Peyer's patch (tissue), 4 donors: ENCODE measurements around the gene BAZ2A. TPM values are rescaled to one million over a fixed set of nuclear protein-coding genes. Genes with fewer than 3 reads are reported as not detected.

Experiments
- DNase-seq, 3 donors: peaks; one replicate each; pipeline ENCODE4 v3.0.0-alpha.2; 2017 to 2019
- H3K27ac ChIP-seq, 4 donors: fragments of 200-600 bp; sonication (generic); one replicate each; pipeline ENCODE4 v1.5.1; 2016 to 2019
- H3K27me3 ChIP-seq, 2 donors: fragments of 200-600 bp; sonication (generic); one replicate each; pipeline ENCODE4 v1.5.1; 2019
- H3K36me3 ChIP-seq, 3 donors: fragments of 200-600 bp; sonication (generic); one replicate each; pipeline ENCODE4 v1.5.1; 2016 to 2019
- H3K4me1 ChIP-seq, 4 donors: fragments of 200-600 bp; sonication (generic); one replicate each; pipeline ENCODE4 v1.5.1; 2016 to 2019
- H3K4me3 ChIP-seq, 4 donors: fragments of 200-600 bp; sonication (generic); 1 replicate in 3 of 4; 2 replicates in 1 of 4; pipeline ENCODE4 v1.5.1; 2016 to 2019; ENCODE audit warnings: mild to moderate bottlenecking in 1 of 4
- H3K9me3 ChIP-seq, 4 donors: fragments of 200-600 bp; sonication (generic); one replicate each; pipeline ENCODE4 v1.5.1; 2016 to 2019; ENCODE audit warnings: mild to moderate bottlenecking in 1 of 4
- POLR2A ChIP-seq, 2 donors: fragments of 450-650 bp; IDR thresholded peaks; one replicate each; pipeline ENCODE4 v1.5.1; 2017; ENCODE audit warnings: antibody characterized with exemption in 2 of 2, mild to moderate bottlenecking in 2 of 2, moderate library complexity in 2 of 2
- total RNA-seq, 4 donors: library from RNA; depleted of rRNA; stranded (reverse); fragments of >200 nt; gene quantifications; one replicate each; pipeline ENCODE4 v1.1.0, GENCODE V29; 2016
- TF ChIP-seq, protein P1 (sequence below), 6 experiments: fragments of 450-650 bp in 4 of 6; fragments of 200-600 bp in 2 of 6; sonication (generic) in 1 of 6; IDR thresholded peaks; one replicate each; pipeline ENCODE4 v1.5.1; 2017 to 2019; ENCODE audit warnings: antibody characterized with exemption in 6 of 6, mild to moderate bottlenecking in 3 of 6, moderate library complexity in 1 of 6

BAZ2A gene
- total RNA-seq, 4 donors from 2014 or later, result 98.2 to 259 (median 141) TPM

DNA sequence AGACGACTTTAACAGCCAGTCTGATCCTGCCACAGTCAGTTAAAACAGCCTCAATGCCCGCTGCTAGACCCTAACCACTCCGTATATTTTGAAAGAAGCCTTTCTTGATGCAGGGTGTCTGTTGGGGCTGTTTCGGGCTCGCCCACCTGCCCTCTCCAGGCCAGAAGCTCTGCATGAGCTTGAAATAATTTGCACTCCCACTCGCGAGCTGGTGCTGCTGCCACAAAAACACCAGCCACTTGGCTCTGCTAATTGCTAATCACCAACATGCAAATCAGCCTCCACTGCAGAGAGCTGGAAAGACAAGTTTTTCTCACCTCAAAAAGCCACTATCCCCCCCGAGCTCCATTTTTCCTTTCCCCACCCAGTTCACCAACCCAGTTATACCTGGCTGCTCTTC is 15.5 kb downstream of the BAZ2A start:
- H3K27me3 ChIP-seq, result no peaks in the 10 kb centered on the region
- no peaks in the 10 kb centered on the region for H3K9me3 ChIP-seq
- H3K4me3 ChIP-seq, result no peak overlapping the region
- TF ChIP-seq, protein P1, sequence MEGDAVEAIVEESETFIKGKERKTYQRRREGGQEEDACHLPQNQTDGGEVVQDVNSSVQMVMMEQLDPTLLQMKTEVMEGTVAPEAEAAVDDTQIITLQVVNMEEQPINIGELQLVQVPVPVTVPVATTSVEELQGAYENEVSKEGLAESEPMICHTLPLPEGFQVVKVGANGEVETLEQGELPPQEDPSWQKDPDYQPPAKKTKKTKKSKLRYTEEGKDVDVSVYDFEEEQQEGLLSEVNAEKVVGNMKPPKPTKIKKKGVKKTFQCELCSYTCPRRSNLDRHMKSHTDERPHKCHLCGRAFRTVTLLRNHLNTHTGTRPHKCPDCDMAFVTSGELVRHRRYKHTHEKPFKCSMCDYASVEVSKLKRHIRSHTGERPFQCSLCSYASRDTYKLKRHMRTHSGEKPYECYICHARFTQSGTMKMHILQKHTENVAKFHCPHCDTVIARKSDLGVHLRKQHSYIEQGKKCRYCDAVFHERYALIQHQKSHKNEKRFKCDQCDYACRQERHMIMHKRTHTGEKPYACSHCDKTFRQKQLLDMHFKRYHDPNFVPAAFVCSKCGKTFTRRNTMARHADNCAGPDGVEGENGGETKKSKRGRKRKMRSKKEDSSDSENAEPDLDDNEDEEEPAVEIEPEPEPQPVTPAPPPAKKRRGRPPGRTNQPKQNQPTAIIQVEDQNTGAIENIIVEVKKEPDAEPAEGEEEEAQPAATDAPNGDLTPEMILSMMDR (IDR thresholded peaks at IDR 0.05), result no peak
- no peak for TF ChIP-seq POLR2A (IDR thresholded peaks at IDR 0.05)
- no peaks in the 10 kb centered on the region for H3K4me1 ChIP-seq
- H3K27ac ChIP-seq, result no peak overlapping the region
- no peak for DNase-seq
- peaks cover 0 to 90% (median 0%) of the 10 kb centered on the region in 3 donors for H3K36me3 ChIP-seq

DNA sequence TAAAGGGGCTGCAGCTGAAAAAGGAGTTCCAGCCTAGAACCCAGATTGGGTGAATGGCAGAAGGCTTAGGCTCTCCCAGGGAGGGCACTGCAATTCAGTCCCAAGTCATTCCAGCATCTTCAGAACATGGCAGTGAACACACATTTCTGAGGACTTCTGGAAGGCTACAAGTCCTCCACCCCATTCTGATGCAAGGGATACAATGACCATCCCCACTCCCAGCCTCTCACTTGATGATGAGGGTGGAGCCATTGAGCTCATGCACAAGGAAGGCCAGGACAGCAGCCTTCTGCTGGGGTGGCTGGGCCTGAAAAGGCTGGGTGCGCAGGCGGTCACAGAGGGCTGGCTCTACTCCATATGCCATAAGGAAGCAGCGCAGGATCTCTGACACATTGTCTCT is 25.8 kb downstream of the BAZ2A start:
- Histone ChIP-seq H3K9me3 (no peaks in the 10 kb centered on the region), H3K36me3 (peaks cover 0 to 100% (median 0%) of the 10 kb centered on the region in 3 donors), H3K4me3 (no peak overlapping the region), H3K4me1 (no peaks in the 10 kb centered on the region), H3K27ac (no peak overlapping the region), H3K27me3 (no peaks in the 10 kb centered on the region)
- no peak for TF ChIP-seq POLR2A (IDR thresholded peaks at IDR 0.05)
- TF ChIP-seq, protein P1 (IDR thresholded peaks at IDR 0.05), result no peak
- DNase-seq, result no peak

- no peak for DNase-seq
- TF ChIP-seq, protein P1 (IDR thresholded peaks at IDR 0.05), result no peak
- TF ChIP-seq POLR2A (IDR thresholded peaks at IDR 0.05), result no peak
- no peaks in the 10 kb centered on the region for H3K9me3 ChIP-seq
- H3K27me3 ChIP-seq, result no peaks in the 10 kb centered on the region
- no peak overlapping the region for H3K27ac ChIP-seq
- peaks cover 0 to 100% (median 0%) of the 10 kb centered on the region in 3 donors for H3K36me3 ChIP-seq
- no peak overlapping the region for H3K4me3 ChIP-seq
- H3K4me1 ChIP-seq, result no peaks in the 10 kb centered on the region
Observed at GRCh38 chr12:56602239-56602638, 27.9 kb downstream of the BAZ2A start.

GRCh38 chr12:56601503-56601902 is 28.6 kb downstream of the BAZ2A start:
- Histone ChIP-seq H3K9me3 (no peaks in the 10 kb centered on the region), H3K27ac (no peak overlapping the region), H3K27me3 (no peaks in the 10 kb centered on the region), H3K4me3 (no peak overlapping the region), H3K36me3 (peaks cover 0 to 100% (median 0%) of the 10 kb centered on the region in 3 donors), H3K4me1 (no peaks in the 10 kb centered on the region)
- peak in 1 of 3 donors; percentile 23 for DNase-seq
- TF ChIP-seq, protein P1 (IDR thresholded peaks at IDR 0.05), result no peak
- TF ChIP-seq POLR2A (IDR thresholded peaks at IDR 0.05), result no peak

GRCh38 chr12:56600753-56601152 is 29.4 kb downstream of the BAZ2A start:
- no peak for TF ChIP-seq POLR2A (IDR thresholded peaks at IDR 0.05)
- TF ChIP-seq, protein P1 (IDR thresholded peaks at IDR 0.05), result no peak
- no peaks in the 10 kb centered on the region for H3K9me3 ChIP-seq
- DNase-seq, result no peak
- no peak overlapping the region for H3K4me3 ChIP-seq
- H3K27ac ChIP-seq, result no peak overlapping the region
- peaks cover 0 to 95% (median 0%) of the 10 kb centered on the region in 3 donors for H3K36me3 ChIP-seq
- no peaks in the 10 kb centered on the region for H3K4me1 ChIP-seq
- H3K27me3 ChIP-seq, result no peaks in the 10 kb centered on the region

DNA sequence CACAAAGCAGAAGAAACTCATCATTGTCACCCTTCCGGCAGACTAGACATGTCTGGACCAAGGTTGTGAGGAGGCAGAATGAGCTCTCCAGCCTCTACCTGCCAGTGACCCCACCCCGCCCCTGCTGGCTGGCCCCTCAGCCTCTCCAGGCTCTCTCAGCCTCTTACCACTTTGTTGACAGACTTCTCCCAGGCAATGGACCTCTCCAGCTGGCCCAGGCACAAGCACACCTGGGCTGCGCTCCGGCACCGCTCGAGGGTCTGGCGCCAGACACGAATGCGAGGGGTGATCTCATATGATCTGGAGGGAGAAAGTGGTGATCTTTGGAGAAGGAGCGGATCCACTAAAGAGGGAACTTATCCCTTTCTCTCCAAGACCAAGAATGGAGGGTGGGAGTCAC is 30.3 kb downstream of the BAZ2A start:
- no peaks in the 10 kb centered on the region for H3K27me3 ChIP-seq
- H3K9me3 ChIP-seq, result no peaks in the 10 kb centered on the region
- H3K36me3 ChIP-seq, result peaks cover 0 to 93% (median 0%) of the 10 kb centered on the region in 3 donors
- H3K4me1 ChIP-seq, result no peaks in the 10 kb centered on the region
- no peak for DNase-seq
- TF ChIP-seq, protein P1 (IDR thresholded peaks at IDR 0.05), result no peak
- TF ChIP-seq POLR2A (IDR thresholded peaks at IDR 0.05), result no peak
- no peak overlapping the region for H3K27ac ChIP-seq
- no peak overlapping the region for H3K4me3 ChIP-seq
